ENCODE results near the gene LRIG3. TPM values are rescaled to one million over a fixed set of nuclear protein-coding genes. Genes with fewer than 3 reads are reported as not detected.

LRIG3 gene
- total and polyA plus RNA-seq, 2 of the 8 experiments (the other 6 are each of a cell fraction or from before 2014, with no cell fraction given) = 6.5 to 9.1 TPM

- TF ChIP-seq CREB1 (IDR thresholded peaks at IDR 0.05) (no peak), YY1 (IDR thresholded peaks at IDR 0.05; ENCODE audit: low read depth, low read length) (no peak), USF2 (IDR thresholded peaks at IDR 0.05; ENCODE audit: low read length) (no peak), EZH2 (IDR thresholded peaks at IDR 0.05; ENCODE audit: low read depth, low read length, severe bottlenecking) (no peak)
Measured at GRCh38 chr12:58915634-58916033, 4.7 kb downstream of the LRIG3 start (continued).
